Measurements from ENCODE around the gene ATF2.

Gene ATF2

DNA sequence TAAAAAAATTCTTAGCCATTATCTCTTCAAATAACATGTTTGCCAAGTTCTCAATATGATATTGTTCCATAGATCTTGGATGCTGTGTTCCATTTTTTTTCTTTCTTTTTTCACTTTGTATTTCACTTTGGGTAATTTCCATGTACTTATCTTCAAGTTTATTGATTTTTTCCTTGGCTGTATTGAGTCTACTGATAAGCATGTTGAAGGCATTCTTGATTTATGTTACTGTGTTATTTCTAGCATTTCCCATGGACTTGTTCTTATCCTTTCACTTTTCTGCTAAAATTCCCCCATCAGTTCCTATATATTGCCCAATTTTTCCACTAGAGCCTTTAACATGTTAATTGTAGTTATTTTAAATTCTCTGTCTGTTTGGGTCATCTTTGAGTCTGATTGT lies 112.0 kb downstream of the ATF2 start:
- H3K4me1 ChIP-seq (ENCODE audit: insufficient read depth, low read length): peaks cover 18% of the 10 kb centered on the region
- H3K9me3 ChIP-seq (ENCODE audit: insufficient read depth, low read depth, low read length): no peaks in the 10 kb centered on the region
- H3K9ac ChIP-seq (ENCODE audit: low read depth, low read length): no peak overlapping the region
- H3K4me3 ChIP-seq (ENCODE audit: low read length): no peak overlapping the region
- no peak overlapping the region for H3K27ac ChIP-seq (ENCODE audit: low read depth, low read length)
- H3K27me3 ChIP-seq (ENCODE audit: insufficient read depth, low read length): no peaks in the 10 kb centered on the region
- H3K36me3 ChIP-seq (ENCODE audit: insufficient read depth, low read length): no peaks in the 10 kb centered on the region

DNA sequence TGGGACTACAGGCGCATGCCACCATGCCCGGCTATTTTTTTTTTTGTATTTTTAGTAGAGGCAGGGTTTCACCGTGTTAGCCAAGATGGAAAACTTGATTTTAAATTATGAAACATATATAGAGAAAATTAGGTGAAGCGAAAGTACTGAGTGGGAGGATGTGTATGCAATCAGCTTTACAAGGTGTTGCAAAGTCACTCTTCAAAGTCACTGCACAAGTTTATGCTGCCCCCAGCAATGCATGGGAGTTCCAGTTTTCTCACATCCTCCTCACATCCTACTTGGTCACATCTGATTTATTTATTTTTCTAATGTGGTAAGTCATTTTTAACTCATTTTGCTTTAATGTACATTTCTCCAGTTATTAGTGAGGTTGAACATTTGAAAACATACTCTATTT lies 113.7 kb downstream of the ATF2 start:
- Histone ChIP-seq H3K27me3 (ENCODE audit: insufficient read depth, low read length) (no peaks in the 10 kb centered on the region), H3K36me3 (ENCODE audit: insufficient read depth, low read length) (no peaks in the 10 kb centered on the region), H3K27ac (ENCODE audit: low read depth, low read length) (no peak overlapping the region), H3K4me3 (ENCODE audit: low read length) (no peak overlapping the region), H3K4me1 (ENCODE audit: insufficient read depth, low read length) (peaks cover 18% of the 10 kb centered on the region), H3K9me3 (ENCODE audit: insufficient read depth, low read depth, low read length) (no peaks in the 10 kb centered on the region), H3K9ac (ENCODE audit: low read depth, low read length) (no peak overlapping the region)
- WGBS: 100% methylated on average over 2 of the region's 4 CpGs

DNA sequence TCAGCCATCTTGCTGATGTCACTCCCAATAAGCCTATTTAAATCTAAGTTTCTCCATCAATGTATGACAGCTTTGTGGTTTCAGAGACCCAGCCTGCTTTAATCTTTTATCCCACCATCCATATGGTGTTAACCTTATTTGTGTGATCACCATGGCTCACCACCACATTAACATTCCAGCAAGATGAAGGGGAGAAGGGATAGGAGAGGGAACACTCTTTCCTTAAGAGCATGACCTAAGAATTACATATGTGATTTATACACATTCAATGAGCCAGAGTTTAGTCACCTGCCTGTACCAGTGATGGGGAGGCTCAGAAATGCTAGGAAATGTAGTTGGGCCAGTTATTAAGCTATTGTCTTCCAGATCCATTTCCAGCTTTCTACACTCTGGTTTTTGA lies 118.3 kb downstream of the ATF2 start:
- Histone ChIP-seq H3K9me3 (ENCODE audit: insufficient read depth, low read depth, low read length) (no peaks in the 10 kb centered on the region), H3K9ac (ENCODE audit: low read depth, low read length) (no peak overlapping the region), H3K4me3 (ENCODE audit: low read length) (no peak overlapping the region), H3K27me3 (ENCODE audit: insufficient read depth, low read length) (no peaks in the 10 kb centered on the region), H3K4me1 (ENCODE audit: insufficient read depth, low read length) (no peaks in the 10 kb centered on the region), H3K27ac (ENCODE audit: low read depth, low read length) (no peak overlapping the region), H3K36me3 (ENCODE audit: insufficient read depth, low read length) (no peaks in the 10 kb centered on the region)

DNA sequence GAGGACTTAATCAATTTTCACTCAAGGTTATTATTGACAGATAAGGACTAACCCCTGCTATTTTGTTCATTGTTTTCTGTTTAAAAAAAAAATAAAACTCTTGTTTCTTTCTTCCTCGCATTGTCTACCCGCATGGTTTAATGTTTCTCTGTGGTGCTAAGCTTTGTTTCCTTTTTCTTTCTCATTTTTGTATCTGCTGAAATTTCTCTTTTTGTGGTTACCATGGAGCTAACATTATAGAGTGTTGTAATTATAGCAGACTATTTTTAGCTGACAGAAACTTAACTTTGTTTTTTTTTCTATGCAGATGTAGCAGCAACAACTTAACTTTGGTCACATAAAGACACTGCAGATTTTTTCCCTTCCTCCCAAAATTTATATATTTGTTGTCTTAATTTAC lies 119.7 kb downstream of the ATF2 start:
- Histone ChIP-seq H3K4me1 (ENCODE audit: insufficient read depth, low read length) (no peaks in the 10 kb centered on the region), H3K36me3 (ENCODE audit: insufficient read depth, low read length) (no peaks in the 10 kb centered on the region), H3K9me3 (ENCODE audit: insufficient read depth, low read depth, low read length) (no peaks in the 10 kb centered on the region), H3K27ac (ENCODE audit: low read depth, low read length) (no peak overlapping the region), H3K27me3 (ENCODE audit: insufficient read depth, low read length) (no peaks in the 10 kb centered on the region), H3K9ac (ENCODE audit: low read depth, low read length) (no peak overlapping the region), H3K4me3 (ENCODE audit: low read length) (no peak overlapping the region)
- 100% methylated on average over 2 of the region's 2 CpGs for WGBS

DNA sequence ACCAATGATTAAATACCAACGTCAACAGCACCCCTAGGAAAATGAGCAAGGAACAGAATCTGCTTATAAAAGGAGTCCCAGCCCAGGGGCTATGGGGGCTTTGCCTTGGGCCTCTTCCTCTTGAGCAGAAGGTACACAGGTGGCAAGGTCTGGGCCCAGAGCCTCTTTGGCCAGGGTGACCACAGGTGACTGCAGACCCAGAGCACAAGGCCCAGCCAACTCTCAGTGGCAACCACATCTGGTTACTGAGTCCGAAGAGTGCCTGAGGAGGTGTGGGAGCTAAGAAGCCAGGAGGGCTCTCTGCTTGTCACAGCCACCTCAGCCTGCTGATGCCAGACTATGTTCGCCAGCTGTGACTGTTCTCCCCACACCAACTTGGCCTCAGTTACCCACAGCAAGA lies 128.5 kb downstream of the ATF2 start:
- WGBS: 92% methylated on average over 3 of the region's 3 CpGs
- Histone ChIP-seq H3K27ac (ENCODE audit: low read depth, low read length) (no peak overlapping the region), H3K27me3 (ENCODE audit: insufficient read depth, low read length) (no peaks in the 10 kb centered on the region), H3K36me3 (ENCODE audit: insufficient read depth, low read length) (no peaks in the 10 kb centered on the region), H3K9ac (ENCODE audit: low read depth, low read length) (no peak overlapping the region), H3K4me1 (ENCODE audit: insufficient read depth, low read length) (no peaks in the 10 kb centered on the region), H3K4me3 (ENCODE audit: low read length) (no peak overlapping the region), H3K9me3 (ENCODE audit: insufficient read depth, low read depth, low read length) (no peaks in the 10 kb centered on the region)

DNA sequence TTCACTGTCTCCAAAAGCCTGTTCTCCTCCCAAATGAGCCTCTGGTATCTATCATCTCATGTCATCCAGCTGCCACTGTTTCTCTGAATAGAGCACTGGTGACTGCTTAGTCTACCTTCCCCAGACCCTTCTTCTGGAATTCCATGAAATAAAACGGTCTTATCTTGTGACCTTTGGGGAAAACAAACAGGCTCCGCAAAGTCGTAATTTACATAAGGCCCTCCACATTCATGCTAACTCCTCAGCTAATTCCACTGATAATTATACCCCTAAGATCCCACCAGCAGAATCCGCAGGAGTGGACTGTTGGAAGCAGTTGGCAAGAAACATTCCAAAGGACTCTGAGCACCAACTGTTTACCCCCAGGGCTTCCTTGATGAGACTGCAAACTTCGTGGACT lies 129.0 kb downstream of the ATF2 start:
- H3K27me3 ChIP-seq (ENCODE audit: insufficient read depth, low read length): no peaks in the 10 kb centered on the region
- H3K9ac ChIP-seq (ENCODE audit: low read depth, low read length): no peak overlapping the region
- H3K4me3 ChIP-seq (ENCODE audit: low read length): no peak overlapping the region
- no peaks in the 10 kb centered on the region for H3K9me3 ChIP-seq (ENCODE audit: insufficient read depth, low read depth, low read length)
- no peaks in the 10 kb centered on the region for H3K36me3 ChIP-seq (ENCODE audit: insufficient read depth, low read length)
- H3K4me1 ChIP-seq (ENCODE audit: insufficient read depth, low read length): no peaks in the 10 kb centered on the region
- WGBS: 86% methylated on average over 5 of the region's 5 CpGs
- H3K27ac ChIP-seq (ENCODE audit: low read depth, low read length): no peak overlapping the region

DNA sequence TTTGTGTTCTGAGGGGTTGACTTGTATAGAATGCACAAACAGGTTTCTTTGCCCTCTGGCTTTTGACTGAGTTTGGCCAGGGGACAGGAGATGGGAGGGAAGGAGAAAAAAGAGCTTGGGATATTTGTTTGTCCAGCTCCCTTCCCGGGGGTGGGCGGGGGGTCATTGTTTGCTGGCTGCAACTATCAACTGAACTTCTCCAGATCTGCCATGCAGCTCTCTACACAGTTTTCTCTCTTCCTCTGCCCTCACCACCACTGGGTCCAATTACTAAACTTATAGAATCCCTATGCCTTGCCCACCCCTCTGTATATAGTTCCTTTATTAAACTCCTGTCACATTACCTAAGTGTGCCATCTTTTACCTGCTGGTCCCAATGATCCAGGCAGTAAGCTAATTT lies 130.1 kb downstream of the ATF2 start:
- WGBS: 90% methylated on average over 2 of the region's 2 CpGs
- H3K27ac ChIP-seq (ENCODE audit: low read depth, low read length): no peak overlapping the region

DNA sequence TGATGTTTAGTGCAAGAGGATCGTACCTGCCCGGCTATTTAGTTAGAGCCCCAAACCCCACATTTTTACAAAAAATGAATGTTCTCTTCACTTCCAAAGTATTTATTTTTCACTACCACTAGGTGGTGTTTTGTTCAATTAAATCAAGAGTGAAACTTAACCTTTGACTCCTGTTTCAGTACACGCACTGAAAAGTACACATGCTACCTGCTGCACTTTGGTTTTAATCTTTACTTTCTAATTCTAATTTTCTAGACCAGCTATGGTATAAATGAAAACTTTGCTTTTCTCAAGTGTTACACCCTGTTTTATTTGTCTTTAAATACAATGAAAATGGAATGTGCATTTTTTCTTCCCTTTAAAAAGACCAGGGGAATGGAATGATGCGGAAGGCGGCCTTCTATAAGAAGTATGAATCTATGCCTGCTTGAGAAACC lies 131.4 kb downstream of the ATF2 start:
- no peak overlapping the region for H3K9ac ChIP-seq (ENCODE audit: low read depth, low read length)
- WGBS: 58% methylated on average over 3 of the region's 5 CpGs
- no peak overlapping the region for H3K27ac ChIP-seq (ENCODE audit: low read depth, low read length)
- H3K4me3 ChIP-seq (ENCODE audit: low read length): no peak overlapping the region
- H3K4me1 ChIP-seq (ENCODE audit: insufficient read depth, low read length): no peaks in the 10 kb centered on the region
- H3K36me3 ChIP-seq (ENCODE audit: insufficient read depth, low read length): no peaks in the 10 kb centered on the region
- H3K9me3 ChIP-seq (ENCODE audit: insufficient read depth, low read depth, low read length): no peaks in the 10 kb centered on the region
- H3K27me3 ChIP-seq (ENCODE audit: insufficient read depth, low read length): no peaks in the 10 kb centered on the region

More for the DNA sequence above, 130.1 kb downstream of the ATF2 start:
- Histone ChIP-seq H3K4me1 (ENCODE audit: insufficient read depth, low read length) (no peaks in the 10 kb centered on the region), H3K4me3 (ENCODE audit: low read length) (no peak overlapping the region), H3K27me3 (ENCODE audit: insufficient read depth, low read length) (no peaks in the 10 kb centered on the region), H3K9ac (ENCODE audit: low read depth, low read length) (no peak overlapping the region), H3K9me3 (ENCODE audit: insufficient read depth, low read depth, low read length) (no peaks in the 10 kb centered on the region), H3K36me3 (ENCODE audit: insufficient read depth, low read length) (no peaks in the 10 kb centered on the region)

DNA sequence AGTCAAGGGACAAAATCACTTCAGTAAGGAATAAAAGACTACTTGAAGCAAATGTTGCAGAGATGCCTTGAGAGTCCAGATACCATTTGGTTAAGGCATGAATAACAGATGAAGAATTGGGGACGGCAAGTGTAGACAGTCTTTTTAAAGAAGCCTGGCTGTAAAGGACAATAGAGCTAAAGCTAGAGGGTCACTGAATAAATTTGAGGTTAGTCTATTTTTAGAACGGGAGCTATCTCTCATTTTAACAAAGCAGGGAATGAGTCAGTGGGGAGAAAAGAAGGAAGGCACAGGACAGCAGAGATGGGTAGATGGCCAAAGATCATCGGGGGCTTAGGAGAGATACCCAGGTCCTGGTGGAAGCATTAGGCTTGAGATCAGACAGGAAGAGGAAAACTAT lies 132.2 kb downstream of the ATF2 start:
- Histone ChIP-seq H3K27me3 (ENCODE audit: insufficient read depth, low read length) (no peaks in the 10 kb centered on the region), H3K4me1 (ENCODE audit: insufficient read depth, low read length) (no peaks in the 10 kb centered on the region), H3K4me3 (ENCODE audit: low read length) (no peak overlapping the region), H3K9ac (ENCODE audit: low read depth, low read length) (no peak overlapping the region), H3K9me3 (ENCODE audit: insufficient read depth, low read depth, low read length) (no peaks in the 10 kb centered on the region), H3K27ac (ENCODE audit: low read depth, low read length) (no peak overlapping the region), H3K36me3 (ENCODE audit: insufficient read depth, low read length) (no peaks in the 10 kb centered on the region)
- WGBS: 70% methylated on average over 3 of the region's 3 CpGs

DNA sequence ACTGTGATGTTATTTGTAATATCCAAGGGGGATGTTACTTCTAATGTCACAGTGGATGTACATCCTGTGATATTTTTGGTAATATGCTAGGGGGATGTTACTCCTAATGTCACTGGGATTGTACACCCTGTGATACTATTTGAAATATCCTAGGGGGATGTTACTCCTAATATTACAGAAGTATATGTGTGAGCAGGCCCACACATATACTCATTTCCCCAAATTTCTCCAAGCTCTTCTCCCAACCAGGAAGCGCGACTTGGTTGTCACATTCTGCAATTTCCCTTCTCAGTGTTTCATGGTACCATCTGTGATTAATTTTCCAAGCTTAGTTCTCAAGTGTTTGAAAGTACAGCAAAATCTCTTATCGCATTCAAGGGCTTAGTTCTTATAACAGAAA lies 133.3 kb downstream of the ATF2 start:
- Histone ChIP-seq H3K9ac (ENCODE audit: low read depth, low read length) (no peak overlapping the region), H3K9me3 (ENCODE audit: insufficient read depth, low read depth, low read length) (no peaks in the 10 kb centered on the region), H3K36me3 (ENCODE audit: insufficient read depth, low read length) (no peaks in the 10 kb centered on the region), H3K4me3 (ENCODE audit: low read length) (no peak overlapping the region), H3K27me3 (ENCODE audit: insufficient read depth, low read length) (no peaks in the 10 kb centered on the region), H3K4me1 (ENCODE audit: insufficient read depth, low read length) (no peaks in the 10 kb centered on the region), H3K27ac (ENCODE audit: low read depth, low read length) (no peak overlapping the region)
- WGBS: 93% methylated on average over 3 of the region's 3 CpGs

DNA sequence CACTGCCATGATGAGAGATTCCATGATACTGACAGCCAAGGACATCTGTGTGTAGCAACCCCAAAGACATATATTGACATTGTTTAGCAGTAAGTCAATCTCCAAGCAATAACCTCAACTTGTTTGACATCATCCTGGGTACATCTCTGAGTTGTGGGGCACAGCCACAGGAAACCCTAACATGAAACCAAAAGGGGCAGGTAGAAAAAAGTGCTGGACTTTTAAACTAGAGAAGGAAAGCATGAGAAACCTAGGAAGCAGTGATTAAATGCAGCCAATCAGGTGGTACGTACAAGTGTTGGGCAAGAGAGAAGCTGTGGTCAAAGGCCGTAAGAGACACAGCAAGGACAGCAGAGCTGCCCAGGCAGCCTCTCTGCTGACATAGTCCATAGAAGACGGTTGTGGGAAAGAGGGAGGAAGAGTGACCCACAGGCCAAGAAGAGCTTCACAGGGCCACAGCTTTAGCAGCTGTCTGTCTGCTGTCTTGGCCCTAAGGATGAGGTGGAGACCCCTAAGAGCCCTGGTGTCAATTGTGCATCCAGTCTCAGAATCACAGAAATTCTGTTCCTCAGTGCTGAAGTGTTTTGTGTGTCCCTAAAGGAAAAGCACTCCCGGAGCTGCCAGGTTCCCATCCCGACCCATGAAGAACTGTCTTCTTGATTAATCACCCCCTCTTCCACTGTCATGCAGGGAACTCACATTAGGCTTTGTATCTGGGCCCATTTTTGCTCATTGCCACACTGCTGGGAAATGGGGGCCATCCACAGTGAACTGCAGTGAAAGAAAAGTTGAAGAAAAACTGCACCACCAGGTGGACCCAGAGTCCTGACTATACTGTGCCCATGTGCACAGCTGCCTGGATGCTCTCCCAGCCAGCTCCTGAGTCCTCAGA lies 137.4 kb downstream of the ATF2 start:
- no peak overlapping the region for H3K4me3 ChIP-seq (ENCODE audit: low read length)
- no peak overlapping the region for H3K27ac ChIP-seq (ENCODE audit: low read depth, low read length)
- H3K36me3 ChIP-seq (ENCODE audit: insufficient read depth, low read length): no peaks in the 10 kb centered on the region
- no peaks in the 10 kb centered on the region for H3K27me3 ChIP-seq (ENCODE audit: insufficient read depth, low read length)
- 74% methylated on average over 5 of the region's 5 CpGs for WGBS
- no peaks in the 10 kb centered on the region; the same call in 1 of the 2 replicates for H3K9me3 ChIP-seq (ENCODE audit: insufficient read depth, low read depth, low read length)
- no peaks in the 10 kb centered on the region; the same call in 1 of the 2 replicates for H3K4me1 ChIP-seq (ENCODE audit: insufficient read depth, low read length)
- no peak overlapping the region for H3K9ac ChIP-seq (ENCODE audit: low read depth, low read length)

DNA sequence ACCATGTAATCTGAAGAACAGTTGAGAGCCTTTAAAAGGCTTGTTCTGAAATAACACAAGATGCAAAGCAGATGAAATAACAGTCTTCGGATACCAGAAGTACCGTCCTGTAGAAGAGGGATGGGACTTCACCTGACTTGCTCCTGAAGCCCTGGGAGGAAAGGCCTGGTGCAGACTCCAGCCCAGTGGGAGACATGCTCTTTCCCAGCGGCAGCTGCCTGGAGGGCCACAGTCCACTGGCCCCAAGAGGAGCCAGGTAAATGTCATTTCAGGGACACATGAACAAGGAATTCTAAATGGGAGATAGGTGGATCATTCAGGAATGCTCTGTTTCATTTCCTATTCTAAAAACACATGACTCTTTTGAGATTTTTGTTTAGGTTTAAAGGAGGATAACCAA lies 140.2 kb downstream of the ATF2 start:
- 94% methylated on average over 3 of the region's 3 CpGs for WGBS
- peaks cover 3% of the 10 kb centered on the region; the same call in 1 of the 2 replicates for H3K9me3 ChIP-seq (ENCODE audit: insufficient read depth, low read depth, low read length)
- no peaks in the 10 kb centered on the region; the same call in 1 of the 2 replicates for H3K4me1 ChIP-seq (ENCODE audit: insufficient read depth, low read length)
- H3K27ac ChIP-seq (ENCODE audit: low read depth, low read length): no peak overlapping the region
- no peaks in the 10 kb centered on the region for H3K27me3 ChIP-seq (ENCODE audit: insufficient read depth, low read length)
- H3K9ac ChIP-seq (ENCODE audit: low read depth, low read length): no peak overlapping the region
- no peaks in the 10 kb centered on the region for H3K36me3 ChIP-seq (ENCODE audit: insufficient read depth, low read length)
- no peak overlapping the region for H3K4me3 ChIP-seq (ENCODE audit: low read length)

Measured in HUES64 (cell line).